HG02852 (cell line): ENCODE measurements around the gene ETV6.

Source experiments
- ATAC-seq: cut with Tn5 transposase; IDR thresholded peaks from one replicate; pipeline ENCODE4 v1.9.1; 2021; ENCODE audit warnings: mild to moderate bottlenecking, moderate library complexity; ENCODE audit not compliant: unreplicated experiment

The ETV6 gene

DNA sequence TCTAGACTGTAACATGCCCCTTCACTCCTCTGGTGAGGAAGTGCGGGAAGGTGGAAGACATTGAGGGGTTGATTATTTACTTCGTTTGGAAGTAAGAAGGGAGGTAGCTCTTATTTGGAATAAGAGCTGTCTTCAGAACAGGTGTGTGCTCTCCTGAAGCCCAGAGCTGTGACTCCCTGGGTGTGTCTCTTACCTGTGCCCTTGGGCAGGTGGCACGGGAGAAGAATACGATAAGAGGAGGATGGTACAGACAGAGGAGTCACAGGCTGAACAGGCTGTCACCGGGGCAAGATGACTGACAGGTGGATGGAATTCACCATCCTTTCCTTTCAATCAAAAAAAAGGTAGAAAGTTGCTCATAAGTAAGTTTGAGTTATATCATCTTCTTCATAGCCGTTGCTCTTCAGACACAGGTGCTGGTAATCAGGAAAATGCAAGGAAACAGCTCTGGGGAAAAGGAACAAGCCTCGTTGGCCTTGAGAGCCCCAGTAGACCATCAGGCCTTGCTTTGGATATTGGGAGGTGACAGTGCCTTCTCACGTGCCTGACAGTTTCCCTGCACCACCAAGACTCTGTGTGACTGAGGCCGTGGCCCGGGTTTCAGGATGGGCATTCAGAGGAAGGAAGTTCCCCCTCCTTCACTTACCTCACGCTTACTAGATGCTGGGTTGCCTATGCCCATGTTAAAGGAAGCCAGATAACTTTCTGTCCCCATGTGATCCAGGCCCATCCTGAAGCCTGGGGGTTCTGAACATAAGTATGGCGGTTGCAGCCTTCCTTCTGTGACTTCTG is 120.4 kb downstream of the ETV6 start:
- no peak for ATAC-seq

DNA sequence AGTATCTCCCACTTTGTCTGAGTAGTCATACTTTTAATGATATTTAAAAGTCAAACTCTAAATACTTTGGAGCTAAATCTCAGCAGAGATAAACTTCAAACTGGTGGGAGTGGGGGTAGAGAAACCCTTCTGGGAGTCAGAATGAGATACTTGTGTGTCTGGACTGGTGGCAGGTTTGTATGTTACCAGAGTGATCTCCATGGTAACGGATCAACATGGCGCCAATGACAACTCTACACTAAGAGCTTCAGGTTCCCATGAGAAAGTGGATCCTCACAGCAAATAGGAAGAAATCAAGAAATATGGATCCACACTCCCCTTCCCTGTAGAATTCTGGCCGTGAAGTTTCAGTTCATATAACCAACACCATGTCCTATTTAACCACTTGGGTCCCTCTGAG is 121.9 kb downstream of the ETV6 start:
- ATAC-seq = no peak

- ATAC-seq = no peak
These were observed 122.5 kb downstream of the ETV6 start for GRCh38 chr12:11771895-11772502.

DNA sequence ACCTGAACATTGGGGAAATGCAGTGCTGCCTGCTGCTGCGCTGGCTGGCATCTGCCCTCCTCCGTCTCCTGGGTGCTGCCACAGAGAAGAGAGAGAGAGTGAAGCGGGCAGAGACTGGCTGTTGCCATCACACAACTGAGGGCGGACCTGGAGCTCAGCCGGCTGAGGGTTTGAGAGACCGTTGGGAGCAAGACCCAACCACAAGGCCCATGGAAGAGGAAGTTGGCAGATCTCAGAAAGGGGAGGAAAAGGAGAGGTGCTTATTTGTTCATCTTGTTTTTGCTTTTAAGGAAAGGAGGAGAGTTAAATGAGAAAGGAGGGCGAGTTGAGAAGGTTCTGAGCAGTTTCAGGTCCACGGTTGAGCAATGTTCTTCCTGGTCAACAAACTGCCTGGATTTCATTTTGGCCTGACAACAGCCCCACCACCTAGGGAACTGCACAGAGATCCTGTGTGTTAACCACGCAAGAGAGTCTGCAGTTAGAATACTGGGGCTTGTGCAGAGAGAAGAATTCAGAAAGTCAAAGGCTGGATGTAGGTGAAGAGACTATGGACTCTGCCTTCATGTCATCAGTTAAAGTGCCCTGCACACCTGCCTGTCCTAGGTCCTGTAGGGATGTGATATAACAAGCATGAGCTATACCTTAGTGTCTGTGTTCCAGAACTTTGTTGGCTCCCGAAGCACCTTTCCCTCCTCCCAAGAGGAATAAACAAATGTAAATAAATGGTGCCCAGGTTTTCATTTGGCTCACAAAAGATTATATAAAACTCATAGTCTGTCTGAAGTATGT is 124.6 kb downstream of the ETV6 start:
- no peak for ATAC-seq

- no peak for ATAC-seq
These were observed 125.3 kb downstream of the ETV6 start for GRCh38 chr12:11774821-11775220.

DNA sequence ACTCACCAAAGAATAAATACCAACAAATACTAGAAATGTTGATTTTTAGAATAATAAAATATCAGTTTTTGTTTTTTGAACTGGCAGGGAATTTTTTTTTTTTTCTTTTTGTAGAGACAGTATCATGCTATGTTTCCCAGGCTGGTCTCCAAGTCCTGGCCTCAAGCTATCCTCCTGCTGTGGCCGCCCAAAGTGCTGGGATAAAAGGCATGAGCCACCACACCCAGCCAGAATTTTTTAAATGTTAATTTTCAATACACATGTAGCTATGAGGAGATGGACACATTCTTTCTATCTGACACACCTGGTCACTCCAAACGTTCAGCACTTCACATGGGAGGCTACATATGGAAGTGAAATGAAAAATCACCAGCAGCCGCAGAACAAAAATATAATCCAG is 126.8 kb downstream of the ETV6 start:
- ATAC-seq = no peak

- no peak for ATAC-seq
These were observed 128.0 kb downstream of the ETV6 start for GRCh38 chr12:11777451-11777850.

- ATAC-seq = no peak
These were observed 128.5 kb downstream of the ETV6 start for GRCh38 chr12:11777962-11778361.

- ATAC-seq = no peak
These were observed 129.5 kb downstream of the ETV6 start for GRCh38 chr12:11778713-11779685.

GRCh38 chr12:11780521-11781101 is 131.1 kb downstream of the ETV6 start:
- peak; percentile 86 for ATAC-seq

GRCh38 chr12:11782914-11783420 is 133.5 kb downstream of the ETV6 start:
- ATAC-seq = no peak

DNA sequence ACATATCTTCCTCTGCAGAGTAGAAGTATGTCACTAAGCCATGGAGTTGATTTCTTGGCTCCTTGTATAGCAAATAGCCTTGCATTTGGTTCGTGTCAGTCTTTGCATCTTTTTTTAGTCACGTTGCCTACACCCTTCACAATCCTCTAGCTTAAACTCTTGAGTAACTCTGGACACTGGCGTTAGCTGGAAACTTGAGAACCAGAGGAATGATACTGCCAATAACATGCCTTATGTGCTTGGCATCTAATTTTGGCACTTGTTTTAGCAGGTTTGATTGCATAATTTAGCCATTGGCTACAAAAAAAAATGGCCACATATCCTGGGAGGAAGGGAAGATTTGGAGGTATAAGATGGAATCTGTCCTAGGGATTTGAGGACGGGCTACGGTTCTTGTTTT is 136.2 kb downstream of the ETV6 start:
- no peak for ATAC-seq

DNA sequence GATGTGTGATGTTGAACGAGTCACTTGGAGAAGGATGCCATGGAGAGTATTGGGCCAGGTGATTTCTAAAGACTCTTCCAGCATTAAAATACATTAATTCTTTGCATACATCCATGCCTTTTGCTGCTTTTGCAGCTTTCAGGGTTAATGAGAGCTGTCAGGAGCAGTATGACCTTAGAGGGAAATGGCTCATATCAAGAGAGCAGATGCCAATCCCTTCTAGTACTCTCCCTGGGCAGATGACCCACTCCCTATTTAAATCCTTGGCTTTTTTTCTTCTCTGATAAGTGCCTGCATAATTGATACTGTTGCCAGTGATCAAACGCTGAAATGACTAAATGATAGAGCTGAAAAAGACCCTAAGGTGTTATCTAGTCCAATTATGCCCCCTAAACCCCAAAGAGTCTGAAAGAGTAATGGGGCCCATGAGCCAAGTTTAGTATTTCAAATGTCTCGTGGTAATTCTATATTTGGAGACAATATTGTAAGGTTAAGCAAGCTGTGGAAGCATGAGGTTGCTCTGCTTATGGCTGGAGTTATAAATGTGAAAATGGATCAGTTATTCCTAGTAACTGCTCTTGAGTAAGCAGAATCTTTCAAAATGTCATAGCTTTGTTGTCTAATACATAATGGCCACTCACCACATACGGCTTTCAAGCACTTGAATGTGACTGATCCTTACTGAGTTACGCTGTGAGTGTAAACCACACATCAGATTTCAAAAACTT is 137.3 kb downstream of the ETV6 start:
- ATAC-seq = no peak

GRCh38 chr12:11787437-11787836 is 138.0 kb downstream of the ETV6 start:
- ATAC-seq = no peak

GRCh38 chr12:11787933-11788849 is 138.7 kb downstream of the ETV6 start:
- no peak for ATAC-seq

DNA sequence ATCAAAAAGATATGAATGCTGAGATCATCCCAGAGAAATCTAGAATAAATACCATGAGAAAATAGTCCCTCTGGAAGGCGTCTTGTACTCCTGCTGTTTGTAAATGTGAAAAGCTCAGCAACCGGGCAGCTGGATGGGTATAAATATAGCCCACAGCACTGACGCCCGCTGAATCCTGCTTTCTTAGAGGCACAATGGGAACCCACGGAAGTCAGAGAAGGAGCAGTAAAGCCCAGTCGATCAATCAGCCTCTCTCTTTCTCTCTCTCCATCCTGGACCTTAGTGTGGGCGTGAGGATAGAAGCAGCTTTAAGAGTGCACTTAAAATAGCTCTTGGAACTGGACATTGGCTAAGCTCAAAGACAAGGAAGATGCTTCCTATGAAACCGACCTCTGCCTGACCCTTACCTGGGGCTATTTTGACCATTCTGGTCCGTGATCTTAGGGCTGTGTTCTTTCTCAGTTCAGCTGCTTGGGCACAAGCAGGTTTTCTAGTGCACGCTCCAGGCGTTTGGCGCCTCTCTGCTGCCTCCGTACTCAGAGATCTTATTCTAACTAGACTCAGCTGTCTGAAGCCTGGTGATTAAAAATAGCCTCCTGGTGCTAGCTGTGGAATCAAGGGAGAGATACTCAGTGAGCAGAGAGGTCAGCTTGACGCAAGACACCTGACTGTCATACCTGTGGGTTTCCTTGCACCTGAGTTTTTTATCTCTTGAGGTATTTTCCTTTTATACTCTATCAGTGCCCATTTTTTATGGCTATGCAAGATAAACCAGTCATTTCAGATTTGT is 144.6 kb downstream of the ETV6 start:
- no peak for ATAC-seq

DNA sequence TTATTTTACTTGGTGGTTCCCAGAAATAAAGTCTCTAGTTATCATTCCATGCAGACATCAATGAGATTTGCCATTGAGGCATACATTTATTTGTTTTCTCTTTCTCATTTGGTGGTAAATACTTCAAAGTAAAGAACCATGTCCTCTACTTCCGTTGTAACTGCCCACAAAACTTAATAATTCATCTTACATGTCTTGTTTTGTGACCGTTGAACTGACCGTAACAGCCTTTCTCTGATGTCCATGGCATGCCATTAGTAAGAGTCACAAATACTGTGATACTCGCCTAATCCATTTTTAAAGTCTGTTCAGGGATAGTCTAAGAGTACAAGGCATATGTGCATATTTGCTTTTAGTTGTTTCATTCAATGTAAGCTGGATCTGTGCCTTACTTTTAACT is 145.3 kb downstream of the ETV6 start:
- ATAC-seq = no peak
